ENCODE measurements around the gene CLIP4.

The CLIP4 gene

GRCh38 chr2:29166242-29167039, 51.2 kb downstream of the CLIP4 start:
- no peak for TF ChIP-seq CTCF (IDR thresholded peaks at IDR 0.05)
- no peak overlapping the region for H3K27ac ChIP-seq

GRCh38 chr2:29174937-29175336, 59.7 kb downstream of the CLIP4 start:
- H3K36me3 ChIP-seq (ENCODE audit: control insufficient read depth, insufficient read depth, low read length), result no peaks in the 10 kb centered on the region

More at GRCh38 chr2:29166242-29167039, 51.2 kb downstream of the CLIP4 start:
- no peaks in the 10 kb centered on the region for H3K27me3 ChIP-seq (ENCODE audit: control insufficient read depth, insufficient read depth, low read length)
- no peaks in the 10 kb centered on the region for H3K4me1 ChIP-seq
- no peaks in the 10 kb centered on the region for H3K79me2 ChIP-seq
- H3K4me3 ChIP-seq (ENCODE audit: low read depth, low read length), result no peak overlapping the region
- no peaks in the 10 kb centered on the region for H3K36me3 ChIP-seq (ENCODE audit: control insufficient read depth, insufficient read depth, low read length)
- no peak overlapping the region for H3K9ac ChIP-seq
- no peak overlapping the region for H2AFZ ChIP-seq
- H3K4me2 ChIP-seq (ENCODE audit: low read length), result no peak overlapping the region
- no peaks in the 10 kb centered on the region for H3K9me3 ChIP-seq (ENCODE audit: control insufficient read depth, low read length)

GRCh38 chr2:29175338-29175737, 60.1 kb downstream of the CLIP4 start:
- Histone ChIP-seq H3K36me3 (ENCODE audit: control insufficient read depth, insufficient read depth, low read length) (no peaks in the 10 kb centered on the region), H3K9ac (no peak overlapping the region), H2AFZ (no peak overlapping the region), H3K9me3 (ENCODE audit: control insufficient read depth, low read length) (no peaks in the 10 kb centered on the region), H3K4me1 (no peaks in the 10 kb centered on the region), H3K27ac (no peak overlapping the region), H3K4me3 (ENCODE audit: low read depth, low read length) (no peak overlapping the region), H3K27me3 (ENCODE audit: control insufficient read depth, insufficient read depth, low read length) (no peaks in the 10 kb centered on the region), H3K4me2 (ENCODE audit: low read length) (no peak overlapping the region), H3K79me2 (no peaks in the 10 kb centered on the region)
- no peak for TF ChIP-seq CTCF (IDR thresholded peaks at IDR 0.05)

More at GRCh38 chr2:29174937-29175336, 59.7 kb downstream of the CLIP4 start:
- H3K27me3 ChIP-seq (ENCODE audit: control insufficient read depth, insufficient read depth, low read length), result no peaks in the 10 kb centered on the region
- no peak overlapping the region for H3K4me2 ChIP-seq (ENCODE audit: low read length)
- no peaks in the 10 kb centered on the region for H3K9me3 ChIP-seq (ENCODE audit: control insufficient read depth, low read length)
- no peaks in the 10 kb centered on the region for H3K79me2 ChIP-seq
- H3K4me1 ChIP-seq, result no peaks in the 10 kb centered on the region
- no peak overlapping the region for H3K9ac ChIP-seq
- H3K27ac ChIP-seq, result no peak overlapping the region
- no peak overlapping the region for H3K4me3 ChIP-seq (ENCODE audit: low read depth, low read length)
- no peak overlapping the region for H2AFZ ChIP-seq
- TF ChIP-seq CTCF (IDR thresholded peaks at IDR 0.05), result no peak

GRCh38 chr2:29182334-29182733, 67.1 kb downstream of the CLIP4 start:
- Histone ChIP-seq H3K36me3 (ENCODE audit: control insufficient read depth, insufficient read depth, low read length) (no peaks in the 10 kb centered on the region), H3K9ac (no peak overlapping the region), H3K79me2 (no peaks in the 10 kb centered on the region), H3K27ac (no peak overlapping the region), H3K4me3 (ENCODE audit: low read depth, low read length) (no peak overlapping the region), H3K27me3 (ENCODE audit: control insufficient read depth, insufficient read depth, low read length) (no peaks in the 10 kb centered on the region), H3K4me2 (ENCODE audit: low read length) (no peak overlapping the region), H3K9me3 (ENCODE audit: control insufficient read depth, low read length) (no peaks in the 10 kb centered on the region), H3K4me1 (no peaks in the 10 kb centered on the region), H2AFZ (no peak overlapping the region)
- TF ChIP-seq CTCF (IDR thresholded peaks at IDR 0.05), result no peak

GRCh38 chr2:29182920-29183319, 67.7 kb downstream of the CLIP4 start:
- H3K4me1 ChIP-seq, result no peaks in the 10 kb centered on the region
- H2AFZ ChIP-seq, result no peak overlapping the region
- no peak overlapping the region for H3K9ac ChIP-seq
- H3K27me3 ChIP-seq (ENCODE audit: control insufficient read depth, insufficient read depth, low read length), result no peaks in the 10 kb centered on the region
- H3K27ac ChIP-seq, result no peak overlapping the region
- H3K9me3 ChIP-seq (ENCODE audit: control insufficient read depth, low read length), result no peaks in the 10 kb centered on the region
- H3K4me3 ChIP-seq (ENCODE audit: low read depth, low read length), result no peak overlapping the region
- no peaks in the 10 kb centered on the region for H3K79me2 ChIP-seq
- no peak overlapping the region for H3K4me2 ChIP-seq (ENCODE audit: low read length)
- no peaks in the 10 kb centered on the region for H3K36me3 ChIP-seq (ENCODE audit: control insufficient read depth, insufficient read depth, low read length)
- TF ChIP-seq CTCF (IDR thresholded peaks at IDR 0.05), result no peak

Data from parathyroid adenoma (tissue), 2 donors.